Epidermal melanocyte (primary cell): ENCODE results near the gene SLC37A1.

Experiments used
- DNase-seq: peaks from one replicate; pipeline ENCODE4 v3.0.0; 2011; ENCODE audit warnings: low spot score; ENCODE audit not compliant: insufficient read length

Gene SLC37A1

DNA sequence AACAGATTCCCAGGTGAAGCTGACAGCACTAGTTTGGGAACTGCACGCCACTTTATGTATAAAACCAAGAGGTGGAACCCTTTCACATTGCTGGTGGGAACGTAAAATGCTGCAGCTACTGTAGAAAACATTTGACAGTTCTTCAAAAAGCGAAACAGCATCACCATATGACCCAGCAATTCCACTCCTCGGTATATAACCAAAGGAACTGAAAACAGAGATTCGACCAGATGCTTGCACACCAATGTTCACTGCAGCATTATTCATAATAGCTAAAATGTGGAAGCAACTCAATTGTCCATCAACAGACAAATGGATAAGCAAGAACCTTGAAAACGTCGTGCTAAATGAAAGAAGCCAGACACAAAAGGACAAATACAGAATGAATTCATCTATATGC is 35.1 kb upstream of the SLC37A1 start:
- no peak for DNase-seq

DNA sequence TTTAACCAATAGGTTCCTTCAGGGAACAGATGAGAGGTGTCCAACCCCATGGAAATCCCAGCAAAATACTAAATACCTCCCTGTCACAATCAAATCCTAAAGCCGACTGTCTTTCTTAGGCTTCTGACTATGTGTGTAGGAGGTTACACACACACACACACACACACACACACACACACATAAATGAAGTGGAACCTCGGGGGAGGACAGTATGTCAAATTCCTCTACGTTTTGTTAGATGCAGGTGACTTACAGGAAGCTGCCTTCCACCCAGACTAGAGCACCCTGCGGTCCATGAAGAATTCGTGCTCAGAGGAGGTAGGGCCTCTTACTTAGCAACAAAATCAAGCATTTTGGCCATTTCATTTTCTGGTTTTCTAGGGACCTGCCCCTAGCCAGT is 34.1 kb upstream of the SLC37A1 start:
- DNase-seq = no peak

DNA sequence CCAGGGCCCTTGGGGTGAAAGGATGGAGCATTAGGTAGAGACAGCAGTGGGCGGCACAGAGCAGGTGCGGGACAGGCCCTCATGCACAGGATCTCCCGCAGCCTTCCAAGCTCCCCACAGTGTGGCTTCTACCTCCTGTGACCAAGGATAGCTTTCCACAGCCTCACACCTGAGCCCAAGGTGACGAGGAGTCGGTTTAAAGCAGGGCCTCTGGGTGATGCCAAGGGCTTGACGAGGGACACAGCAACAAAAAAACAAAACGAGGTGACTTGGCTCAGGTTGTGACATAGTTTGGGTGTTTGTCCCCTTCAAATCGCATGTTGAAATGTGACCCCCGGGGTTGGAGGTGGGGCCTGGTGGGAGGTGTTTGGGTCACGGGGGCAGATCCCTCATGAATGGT is 32.9 kb upstream of the SLC37A1 start:
- DNase-seq = no peak

DNA sequence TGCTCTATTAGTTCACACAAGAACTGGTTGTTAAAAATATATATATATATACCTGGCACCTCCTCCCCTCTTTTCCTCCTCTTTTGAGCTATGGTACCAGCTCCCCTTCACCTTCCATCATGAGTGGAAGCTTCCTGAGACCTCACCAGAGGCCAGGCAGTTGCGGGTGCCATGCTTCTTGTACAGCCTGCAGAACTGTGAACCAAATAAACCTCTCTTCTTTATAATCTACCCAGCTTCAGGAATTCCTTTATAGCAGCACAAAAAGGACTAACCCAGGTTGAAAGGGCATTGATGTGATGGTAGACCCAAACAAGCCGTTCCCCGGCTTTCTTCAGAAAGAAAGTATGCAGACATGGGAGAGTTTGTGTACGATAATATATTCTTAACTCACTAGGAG is 32.5 kb upstream of the SLC37A1 start:
- no peak for DNase-seq

DNA sequence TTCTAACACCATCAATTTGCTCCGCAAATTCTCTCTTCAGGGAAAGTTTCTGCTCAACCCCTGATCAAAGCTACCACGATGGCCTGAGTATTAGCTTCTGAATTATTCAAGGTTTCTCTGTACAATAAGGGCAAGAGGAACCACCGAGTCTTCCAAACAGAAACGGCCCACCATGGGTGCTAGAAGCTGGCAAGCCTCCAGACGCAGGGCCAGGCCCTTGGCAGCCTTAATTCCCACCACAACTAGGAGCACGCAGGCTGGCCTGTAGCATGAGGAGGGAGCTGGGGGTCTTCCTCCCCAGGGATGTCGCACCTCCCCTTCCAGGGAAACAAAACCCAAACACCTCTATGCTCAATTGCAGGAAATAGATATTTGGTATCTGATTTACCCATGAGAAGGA is 28.7 kb upstream of the SLC37A1 start:
- DNase-seq = no peak

DNA sequence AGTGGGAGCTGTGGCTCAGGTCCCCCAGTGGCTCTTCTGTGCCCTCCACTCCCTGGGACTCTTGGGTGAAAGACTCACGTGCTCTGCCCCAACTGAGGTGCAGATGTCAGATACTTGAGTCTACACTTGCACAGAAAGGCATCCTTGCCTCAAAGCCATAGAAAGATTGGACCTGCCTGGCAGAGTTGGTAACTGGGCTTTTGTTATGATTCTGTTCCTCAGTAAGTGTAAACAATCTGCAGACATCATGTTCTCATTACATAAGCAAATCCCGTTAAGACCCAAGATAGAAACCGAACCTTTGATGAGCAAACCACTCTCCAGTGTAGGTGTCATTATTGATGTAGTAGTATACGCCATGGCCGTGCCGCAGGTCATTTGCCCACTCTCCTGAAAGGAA is 27.6 kb upstream of the SLC37A1 start:
- no peak for DNase-seq

DNA sequence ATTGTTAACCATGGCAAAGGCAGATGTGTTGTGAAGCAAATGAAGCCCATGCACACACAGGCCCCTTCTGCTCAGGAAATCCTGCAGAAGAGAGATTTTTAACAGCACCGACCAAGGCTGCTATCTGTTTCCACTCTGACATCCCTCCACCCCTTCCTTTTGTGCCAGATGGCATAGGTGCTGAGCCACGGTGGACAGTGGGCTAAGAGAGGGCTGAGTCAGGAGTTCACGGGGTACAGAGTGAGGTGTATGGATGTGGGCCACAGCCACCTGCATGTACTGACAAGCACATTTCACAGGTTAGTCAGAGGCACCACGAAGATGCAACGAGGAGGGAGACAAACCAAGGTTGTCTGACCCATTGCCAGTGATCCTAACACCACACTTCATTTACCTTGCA is 27.1 kb upstream of the SLC37A1 start:
- no peak for DNase-seq

DNA sequence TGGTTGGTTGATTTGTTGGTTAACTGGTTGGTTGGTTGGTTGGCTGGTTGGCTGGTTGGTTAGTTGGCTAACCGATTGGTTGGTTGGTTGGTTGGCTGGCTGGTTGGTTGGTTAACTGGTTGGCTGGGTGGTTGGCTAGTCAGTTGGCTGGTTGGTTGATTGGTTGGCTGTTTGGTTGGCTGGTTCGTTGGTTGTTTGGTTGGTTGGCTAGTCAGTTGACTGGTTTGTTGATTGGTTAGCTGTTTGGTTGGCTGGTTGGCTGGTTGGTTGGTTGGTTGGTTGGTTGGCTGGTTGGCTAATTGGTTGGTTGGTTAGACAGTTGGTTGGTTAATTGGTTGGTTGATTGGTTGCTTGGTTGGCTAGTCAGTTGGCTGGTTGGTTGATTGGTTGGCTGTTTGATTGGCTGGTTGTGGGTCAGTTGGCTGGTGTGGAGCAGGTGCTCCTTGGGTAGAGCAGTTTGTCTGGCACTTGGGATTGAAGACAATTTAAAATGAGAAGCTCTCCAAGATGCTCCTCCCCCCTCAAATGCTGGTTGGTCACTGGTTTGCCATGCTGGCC is 24.6 kb upstream of the SLC37A1 start:
- no peak for DNase-seq

DNA sequence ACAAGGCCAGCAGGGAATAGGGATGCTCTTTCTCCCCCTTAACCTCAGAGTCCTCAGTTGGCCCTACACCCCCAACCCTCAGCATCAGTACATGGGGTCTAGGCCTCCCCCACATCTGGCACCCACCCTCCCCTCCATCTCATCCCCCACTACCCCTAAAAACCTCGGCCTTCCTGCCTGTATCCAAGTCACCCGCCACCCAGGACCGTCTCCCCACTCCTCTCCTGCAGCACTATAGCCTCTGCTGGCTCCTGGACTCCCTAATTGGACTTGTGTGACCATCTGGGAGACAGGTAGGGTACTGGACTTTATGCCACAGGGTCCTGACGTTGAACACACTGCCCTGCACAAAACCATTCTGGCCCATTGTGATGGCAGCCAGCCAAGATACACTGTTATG is 23.7 kb upstream of the SLC37A1 start:
- no peak for DNase-seq

DNA sequence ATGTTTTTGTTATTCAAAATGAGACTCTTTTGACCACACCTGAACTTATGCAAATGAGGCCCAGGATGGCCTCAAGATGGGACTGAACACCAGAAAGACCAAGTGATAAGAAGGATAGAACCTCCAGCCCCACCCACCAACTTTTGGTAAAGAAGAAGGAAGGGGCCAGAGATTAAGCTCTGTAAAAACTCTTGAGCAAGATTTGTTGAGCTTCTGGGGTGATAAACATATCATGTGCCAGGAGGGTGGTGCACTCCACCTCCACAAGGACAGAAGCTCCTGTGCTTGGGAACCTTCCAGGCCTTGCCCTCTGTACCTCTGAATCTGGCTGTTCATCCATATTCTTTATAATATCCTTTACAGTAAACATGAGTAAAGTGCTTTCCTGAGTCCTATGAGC is 22.9 kb upstream of the SLC37A1 start:
- no peak for DNase-seq

DNA sequence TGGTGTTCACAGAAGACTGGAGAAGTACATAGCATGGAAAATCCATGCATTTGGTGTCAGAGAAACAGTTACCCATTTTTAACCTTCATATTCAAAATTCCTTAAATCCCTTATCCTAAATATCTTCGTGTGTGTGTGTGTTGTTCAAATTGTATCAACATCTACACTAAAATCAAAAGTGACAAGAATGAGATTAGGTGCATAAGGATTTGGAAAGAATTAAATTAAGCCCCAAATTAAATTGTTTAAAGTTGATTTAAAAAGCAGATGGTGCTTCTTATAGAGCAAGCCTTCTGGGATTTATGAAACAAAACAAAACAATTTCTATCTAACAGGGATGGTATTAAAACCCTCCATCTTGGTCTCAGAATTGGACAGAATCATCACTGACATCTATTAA is 22.3 kb upstream of the SLC37A1 start:
- no peak for DNase-seq

DNA sequence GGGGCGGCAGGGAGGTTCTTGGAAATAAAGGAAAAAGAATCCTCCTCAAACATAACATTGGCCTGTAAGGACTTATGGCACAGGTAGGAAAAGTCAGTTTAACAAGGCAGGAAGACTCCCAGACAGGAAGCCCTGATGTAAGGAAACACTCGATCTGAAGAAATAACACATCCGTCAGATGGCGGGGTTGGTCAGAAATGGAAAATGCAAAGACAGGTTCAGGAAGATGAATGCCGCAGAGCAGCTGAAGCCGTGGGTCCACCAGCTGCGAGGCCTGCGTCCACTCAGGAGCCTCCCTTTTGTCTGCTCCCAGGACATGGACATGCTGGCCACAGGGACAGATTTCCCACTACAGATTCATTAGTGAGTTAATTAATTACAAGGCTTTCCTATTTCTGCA is 21.5 kb upstream of the SLC37A1 start:
- DNase-seq = no peak

DNA sequence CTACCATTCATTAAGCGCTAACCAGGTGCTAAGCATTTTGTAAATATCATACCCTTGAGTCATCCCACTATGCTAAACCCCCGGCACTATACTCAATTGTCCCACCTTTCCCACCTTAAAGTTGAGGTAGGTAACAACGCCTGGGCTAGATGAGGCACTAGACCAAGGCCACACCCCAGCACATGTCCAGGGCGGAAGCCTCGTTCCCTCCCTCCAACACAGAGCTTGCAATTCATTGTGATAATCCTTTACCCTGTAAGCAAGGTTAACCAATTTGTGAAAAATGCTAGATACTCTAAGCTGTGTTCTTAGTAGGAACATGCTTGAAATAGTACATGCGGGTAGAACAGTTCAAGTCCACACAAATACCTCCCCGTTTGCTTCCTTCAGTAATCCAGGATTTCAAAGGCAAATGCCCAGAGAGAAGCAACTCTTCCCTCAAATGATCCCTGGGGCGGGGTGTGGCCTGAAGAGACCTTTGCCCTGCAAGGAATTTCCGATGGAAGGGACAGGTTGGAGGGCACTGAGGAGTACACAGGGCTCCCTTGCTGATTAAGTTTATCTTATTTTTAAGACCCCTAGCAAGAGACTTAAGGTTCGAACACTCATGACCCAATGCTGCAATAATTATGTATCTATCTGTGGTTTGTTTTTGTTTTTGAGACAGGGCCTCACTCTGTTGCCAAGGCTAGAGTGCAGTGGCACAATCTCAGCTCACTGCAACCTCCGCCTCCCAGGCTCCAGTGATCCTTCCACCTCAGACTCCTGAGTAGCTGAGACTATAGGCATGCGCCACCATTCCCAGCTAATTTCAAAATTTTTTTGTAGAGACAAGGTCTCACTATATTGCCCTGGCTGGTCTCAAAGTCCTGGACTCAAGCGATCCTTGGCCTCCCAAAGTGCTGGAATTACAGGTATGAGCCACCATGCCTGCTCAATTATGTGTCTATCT is 20.3 kb upstream of the SLC37A1 start:
- DNase-seq = no peak

DNA sequence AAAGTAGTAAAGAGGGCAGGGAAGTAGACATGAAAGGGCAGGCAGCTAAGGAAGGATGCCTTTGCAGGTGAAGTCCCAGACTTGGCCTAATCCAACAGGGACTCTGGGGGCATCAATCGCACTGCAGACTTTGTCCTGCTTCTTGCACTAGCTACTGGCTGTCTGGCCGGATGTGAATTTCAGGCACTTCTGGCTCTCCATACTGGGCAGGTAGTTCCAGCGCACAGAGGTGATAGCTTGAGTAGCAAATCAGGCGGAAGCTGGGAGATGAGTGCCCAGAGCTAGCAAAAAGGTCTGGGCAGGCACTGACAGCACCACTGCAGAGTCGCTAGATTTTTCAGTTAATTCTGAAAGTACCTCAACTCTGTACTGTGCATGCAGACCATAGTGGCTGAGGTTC is 18.6 kb upstream of the SLC37A1 start:
- no peak for DNase-seq

DNA sequence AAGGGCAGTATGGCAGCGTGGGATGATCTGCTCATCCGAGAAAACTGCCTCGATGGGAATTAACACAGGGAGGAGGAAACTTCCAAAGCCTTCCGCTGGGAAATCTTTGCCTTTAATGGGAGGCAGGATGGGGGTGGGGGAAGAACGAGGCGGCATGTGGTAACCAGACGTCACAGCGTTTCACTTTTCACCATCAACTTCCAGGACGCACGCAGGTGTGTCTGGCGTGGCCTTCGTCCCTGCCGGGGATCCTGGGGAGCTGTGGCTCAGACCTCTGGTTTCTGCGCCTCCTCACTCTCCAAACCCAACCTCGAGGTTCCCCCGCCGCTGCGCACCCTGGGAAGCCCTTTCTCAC is 17.9 kb upstream of the SLC37A1 start:
- DNase-seq = no peak

DNA sequence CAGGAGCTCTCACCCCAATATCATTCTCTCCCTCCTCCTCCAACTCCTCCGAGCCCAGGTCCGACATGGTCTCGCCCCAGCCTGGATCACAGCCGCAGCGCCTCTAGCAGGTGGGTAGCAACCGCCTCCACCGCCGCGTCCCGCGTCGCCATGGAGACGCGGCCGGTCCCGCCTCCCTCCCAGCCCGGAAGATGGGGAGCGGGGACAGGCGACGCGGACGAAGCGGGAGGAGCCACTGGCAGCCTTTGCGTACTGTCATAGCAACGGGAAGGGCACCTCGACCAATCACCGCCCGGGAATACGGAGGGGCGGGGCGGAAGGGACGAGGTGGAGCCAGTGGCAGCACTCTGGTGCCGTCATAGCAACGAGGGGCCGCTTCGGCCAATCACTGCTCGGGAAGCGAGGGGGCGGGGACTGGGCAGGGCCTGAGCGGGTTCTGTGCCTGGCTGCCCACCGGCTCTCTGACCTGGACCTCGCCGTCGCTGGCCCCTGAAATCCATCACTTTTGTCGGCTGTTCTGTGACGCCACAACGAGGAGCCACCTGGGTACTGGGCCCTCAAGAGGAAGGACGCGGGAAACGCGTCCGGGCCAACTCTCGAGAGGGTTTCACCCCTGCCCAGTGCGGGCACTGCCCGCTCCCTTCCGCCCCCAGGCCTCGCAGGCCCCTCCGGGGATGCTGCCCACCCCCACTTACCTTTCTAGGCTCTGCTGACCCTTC is 17.4 kb upstream of the SLC37A1 start, which contains the start of gene RSPH1:
Gene RSPH1, minus strand, starts transcription at position 105 of the 719 bp plus-strand sequence. Its CDS starts 38 bp downstream, at position 67.
- peak; percentile 92 for DNase-seq

DNA sequence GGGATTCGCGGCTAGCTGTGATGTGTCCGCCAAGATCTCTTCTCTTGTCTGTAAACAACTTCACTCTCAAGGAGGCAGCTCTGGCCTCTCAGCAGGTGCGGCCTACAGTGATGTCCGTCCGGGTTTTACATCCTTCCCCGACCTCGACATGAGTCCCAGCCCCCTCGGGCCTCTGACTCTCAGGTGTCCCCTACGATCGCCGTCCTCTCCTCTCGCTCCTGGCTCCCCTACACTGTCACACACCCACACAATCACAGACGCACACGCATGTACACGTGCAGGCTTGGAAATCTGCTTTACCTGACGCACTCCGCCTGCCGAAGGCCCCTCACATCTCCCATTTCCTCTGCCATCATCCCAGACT is 16.8 kb upstream of the SLC37A1 start:
- DNase-seq = no peak

DNA sequence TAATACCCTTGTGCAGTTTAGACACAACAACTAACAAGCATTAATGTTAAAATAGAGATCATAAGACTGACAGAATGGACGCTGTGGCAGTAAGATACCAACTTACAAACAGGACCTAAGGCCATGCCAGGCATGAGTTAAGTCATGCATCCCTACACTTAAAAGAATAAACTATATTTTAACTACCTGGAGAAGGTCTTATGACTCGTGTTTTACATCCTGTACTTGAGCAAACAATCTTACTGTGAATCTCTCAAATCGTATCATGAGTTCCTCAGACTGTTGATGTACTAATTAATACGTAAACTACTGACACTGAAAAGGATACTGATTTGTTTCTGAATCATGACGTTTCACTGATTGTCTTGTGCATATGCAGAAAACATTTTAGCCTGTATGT is 15.6 kb upstream of the SLC37A1 start:
- DNase-seq = no peak

DNA sequence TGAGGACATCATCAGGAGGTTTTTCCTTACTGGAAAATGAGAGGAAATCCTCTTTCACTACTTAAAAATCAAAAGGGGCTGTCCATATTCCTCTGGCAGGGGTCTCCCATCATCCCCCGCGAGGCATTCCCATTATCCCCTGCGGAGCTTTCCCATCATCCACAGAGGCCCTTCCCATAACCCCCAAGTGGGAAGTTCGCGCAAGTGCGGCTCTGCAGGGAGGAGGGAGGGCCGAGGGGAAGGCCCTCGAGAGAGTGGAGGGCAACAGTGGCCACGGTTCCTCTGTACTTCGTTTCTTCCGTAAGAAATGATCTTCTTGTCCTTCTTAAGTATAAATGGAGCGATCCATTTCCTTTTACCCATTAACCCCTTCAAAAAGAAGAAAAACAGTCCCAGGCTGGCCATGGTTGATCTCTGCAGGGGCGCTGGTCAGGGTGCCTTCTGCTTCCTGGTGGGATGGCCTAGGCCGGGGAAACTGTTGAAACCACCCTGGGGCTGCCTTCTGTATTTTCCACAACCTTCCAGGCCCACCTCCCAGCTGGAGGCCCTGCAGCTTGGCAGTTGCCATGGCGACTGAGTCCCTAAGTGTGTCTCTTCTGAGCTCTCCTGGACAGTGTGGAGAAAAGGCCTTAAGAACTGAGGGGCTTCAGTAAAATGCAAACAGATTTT is 14.1 kb upstream of the SLC37A1 start:
- DNase-seq = no peak

DNA sequence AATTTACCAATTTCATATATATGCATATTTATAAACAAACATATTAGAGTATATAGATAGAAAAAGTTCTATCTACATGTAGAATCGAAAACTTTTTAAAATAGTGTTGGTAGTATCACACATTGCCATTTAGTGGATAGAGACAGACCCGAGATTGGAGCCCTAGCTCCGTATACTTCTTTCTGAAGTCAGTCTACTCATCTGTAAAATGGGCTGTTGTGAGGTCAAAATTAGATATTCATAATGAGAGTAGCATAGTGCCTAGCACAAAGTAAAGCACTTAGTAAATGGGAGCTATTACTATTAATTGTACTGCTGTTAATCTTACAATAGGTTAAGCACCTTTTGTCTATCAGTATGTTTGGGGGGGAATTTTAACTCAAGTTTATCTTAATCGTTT is 13.4 kb upstream of the SLC37A1 start:
- DNase-seq = no peak

DNA sequence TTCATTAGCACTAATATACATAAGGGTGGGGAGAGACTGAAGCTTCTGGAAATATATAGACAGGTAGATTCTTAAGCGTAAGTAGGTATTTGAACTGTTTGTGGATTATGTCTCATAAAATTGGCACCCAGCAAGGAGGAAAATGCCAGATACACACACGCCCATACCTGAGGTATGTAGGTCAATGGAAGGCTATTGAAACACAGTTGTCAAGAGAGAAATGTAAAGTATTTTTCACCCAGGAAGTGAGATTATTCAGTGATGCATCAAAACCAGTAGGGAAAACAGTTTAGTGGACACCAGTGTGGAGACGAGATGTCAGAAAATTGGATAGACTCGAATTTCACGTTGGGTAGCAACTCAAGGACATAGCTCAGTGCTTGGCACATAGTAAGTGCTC is 12.9 kb upstream of the SLC37A1 start:
- DNase-seq = no peak

DNA sequence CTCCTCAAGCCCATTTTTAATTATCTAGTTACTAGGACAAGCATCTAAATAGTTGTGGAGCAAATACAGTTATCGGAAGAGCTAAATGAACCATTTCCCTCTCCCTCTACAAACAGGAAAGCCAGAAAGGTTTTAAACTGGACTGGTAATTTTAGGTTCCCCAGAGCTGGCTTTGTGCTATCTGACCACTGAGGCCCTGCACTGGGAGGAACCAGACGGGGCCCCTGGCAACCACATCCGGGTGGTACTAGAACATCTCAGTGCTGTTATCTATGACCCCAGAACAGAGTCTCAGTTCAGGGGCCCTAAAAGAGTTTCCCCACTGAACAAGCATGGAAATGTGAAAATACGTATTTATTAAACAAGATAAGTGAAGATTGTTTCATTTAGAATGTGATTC is 9.9 kb upstream of the SLC37A1 start:
- no peak for DNase-seq
